NB4 (cell line): ENCODE data around the gene UTS2.

Experiments
- DNase-seq: peaks from one replicate; pipeline ENCODE4 v3.0.0; 2010; ENCODE audit warnings: low read depth
- H3K4me3 ChIP-seq: one replicate; pipeline ENCODE4 v1.5.1; 2011; ENCODE audit warnings: mild to moderate bottlenecking, low read depth, low read length, moderate library complexity
- CTCF ChIP-seq: IDR thresholded peaks from one replicate; pipeline ENCODE4 v1.5.1; 2012; ENCODE audit warnings: low read depth, low read length
- MAX ChIP-seq: IDR thresholded peaks from 2 replicates; pipeline ENCODE4 v1.6.1; 2011; ENCODE audit warnings: low read depth, low read length
- MYC ChIP-seq: IDR thresholded peaks from 2 replicates; pipeline ENCODE4 v1.6.1; 2011; ENCODE audit warnings: low read depth, low read length
- POLR2A ChIP-seq: IDR thresholded peaks from 2 replicates; pipeline ENCODE4 v1.6.1; 2011; ENCODE audit warnings: mild to moderate bottlenecking; ENCODE audit not compliant: insufficient read length; ENCODE audit errors: extremely low read depth

UTS2 gene

GRCh38 chr1:7808253-7808844, 44.5 kb downstream of the UTS2 start:
- H3K4me3 ChIP-seq = no peak overlapping the region
- TF ChIP-seq MYC (no peak), MAX (no peak), CTCF (no peak), POLR2A (no peak)
- peak; percentile 55 for DNase-seq

GRCh38 chr1:7805460-7805859, 47.4 kb downstream of the UTS2 start:
- TF ChIP-seq POLR2A (no peak), MAX (no peak), MYC (no peak), CTCF (no peak)
- no peak overlapping the region for H3K4me3 ChIP-seq
- DNase-seq = no peak
